ENCODE data around the gene TMEM214. TPM values are rescaled to one million over a fixed set of nuclear protein-coding genes. Genes with fewer than 3 reads are reported as not detected.

Gene TMEM214
- total and polyA plus RNA-seq, 8 donors = 17.1 to 206 (median 35.6) TPM

DNA sequence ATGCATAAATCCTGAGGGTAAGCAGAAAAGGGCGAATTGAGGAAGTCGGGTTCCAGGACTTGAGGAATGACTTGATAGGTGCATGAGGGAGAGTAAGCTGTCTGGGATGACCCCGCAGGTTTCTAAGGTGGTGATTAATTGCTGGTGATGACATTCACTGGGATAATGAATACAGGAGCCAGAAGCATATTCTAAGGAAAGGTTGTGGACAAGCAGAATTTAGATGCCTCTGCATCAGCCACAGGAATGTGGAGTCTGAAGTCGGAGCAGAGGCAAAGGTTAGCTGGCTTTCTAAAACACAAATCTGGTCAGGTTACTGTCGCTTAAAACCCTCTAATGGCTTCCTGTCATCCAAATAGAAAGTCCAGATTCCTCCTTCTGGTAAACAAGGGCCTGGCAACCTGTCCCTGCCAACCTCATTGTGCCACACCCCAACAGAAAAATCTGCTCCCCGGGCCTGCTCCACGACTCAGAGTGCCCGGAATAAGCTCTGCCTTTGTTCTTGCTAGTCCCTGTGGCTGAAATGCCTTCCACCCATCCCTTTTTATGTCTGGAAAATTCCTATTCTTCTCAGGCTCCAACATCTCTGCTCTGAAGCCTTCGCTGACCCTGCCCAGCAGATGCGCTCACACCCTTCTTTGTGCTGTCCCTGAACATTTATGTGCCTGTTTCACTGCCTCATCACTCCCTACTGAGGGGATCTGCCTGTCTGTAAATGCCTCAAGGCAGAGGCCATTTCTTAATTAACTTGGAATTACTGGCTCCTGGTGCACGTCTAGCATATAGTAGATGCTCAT, 11.3 kb upstream of the TMEM214 start:
- peaks cover 23 to 47% (median 44%) of the 10 kb centered on the region in 4 donors for H3K36me3 ChIP-seq
- H3K4me3 ChIP-seq = no peak overlapping the region
- peaks cover 0 to 35% (median 22%) of the 10 kb centered on the region in 4 donors for H3K4me1 ChIP-seq
- H3K9me3 ChIP-seq = no peaks in the 10 kb centered on the region
- peak in 1 of 2 donors; percentile 40 for DNase-seq
- WGBS, 5 donors = 60 to 73% (median 64%) methylated on average over 11 of the region's 11 CpGs
- no peak for TF ChIP-seq EP300 (IDR thresholded peaks at IDR 0.05)
- TF ChIP-seq, protein P1, sequence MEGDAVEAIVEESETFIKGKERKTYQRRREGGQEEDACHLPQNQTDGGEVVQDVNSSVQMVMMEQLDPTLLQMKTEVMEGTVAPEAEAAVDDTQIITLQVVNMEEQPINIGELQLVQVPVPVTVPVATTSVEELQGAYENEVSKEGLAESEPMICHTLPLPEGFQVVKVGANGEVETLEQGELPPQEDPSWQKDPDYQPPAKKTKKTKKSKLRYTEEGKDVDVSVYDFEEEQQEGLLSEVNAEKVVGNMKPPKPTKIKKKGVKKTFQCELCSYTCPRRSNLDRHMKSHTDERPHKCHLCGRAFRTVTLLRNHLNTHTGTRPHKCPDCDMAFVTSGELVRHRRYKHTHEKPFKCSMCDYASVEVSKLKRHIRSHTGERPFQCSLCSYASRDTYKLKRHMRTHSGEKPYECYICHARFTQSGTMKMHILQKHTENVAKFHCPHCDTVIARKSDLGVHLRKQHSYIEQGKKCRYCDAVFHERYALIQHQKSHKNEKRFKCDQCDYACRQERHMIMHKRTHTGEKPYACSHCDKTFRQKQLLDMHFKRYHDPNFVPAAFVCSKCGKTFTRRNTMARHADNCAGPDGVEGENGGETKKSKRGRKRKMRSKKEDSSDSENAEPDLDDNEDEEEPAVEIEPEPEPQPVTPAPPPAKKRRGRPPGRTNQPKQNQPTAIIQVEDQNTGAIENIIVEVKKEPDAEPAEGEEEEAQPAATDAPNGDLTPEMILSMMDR (IDR thresholded peaks at IDR 0.05) = no peak
- no peak for TF ChIP-seq POLR2A (IDR thresholded peaks at IDR 0.05)
- TF ChIP-seq POLR2AphosphoS5 (IDR thresholded peaks at IDR 0.05) = no peak
- intact Hi-C loops (cut with DNase I; ENCODE audit: low total_unique reads) = no loop called here
- H3K27me3 ChIP-seq = no peaks in the 10 kb centered on the region
- H3K27ac ChIP-seq = peak overlapping the region in 1 of 5 donors; percentile 39

DNA sequence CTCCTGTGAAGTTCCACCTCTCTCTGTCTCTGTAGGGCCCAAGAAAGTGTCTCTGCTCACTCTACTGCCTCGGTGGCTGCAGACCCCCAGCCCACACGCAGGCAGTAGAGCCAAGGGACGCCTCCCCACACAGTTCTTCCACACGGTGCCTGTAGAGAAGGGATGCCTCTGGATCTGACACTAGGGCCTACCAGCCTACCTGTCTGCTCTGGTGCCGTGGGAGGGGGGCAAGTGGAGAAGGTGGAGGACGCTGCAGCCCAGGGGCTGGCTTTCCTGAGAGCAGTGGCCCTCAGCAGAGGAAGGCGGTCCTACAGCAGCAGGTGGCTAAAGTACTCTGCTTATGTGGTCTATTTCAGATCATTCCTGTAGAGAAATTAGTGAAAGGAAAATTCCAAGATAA, 9.0 kb upstream of the TMEM214 start:
- Histone ChIP-seq H3K4me1 (peaks cover 0 to 29% (median 18%) of the 10 kb centered on the region in 4 donors), H3K27ac (no peak overlapping the region), H3K9me3 (no peaks in the 10 kb centered on the region), H3K27me3 (no peaks in the 10 kb centered on the region), H3K36me3 (peaks cover 25 to 66% (median 58%) of the 10 kb centered on the region in 4 donors), H3K4me3 (no peak overlapping the region)
- 91 to 100% (median 94%) methylated on average over 6 to 7 of the region's 7 CpGs for WGBS, 5 donors
- DNase-seq = no peak
- intact Hi-C loops (cut with DNase I; ENCODE audit: low total_unique reads) = no loop called here
- no peak for TF ChIP-seq POLR2A (IDR thresholded peaks at IDR 0.05)
- no peak for TF ChIP-seq EP300 (IDR thresholded peaks at IDR 0.05)
- no peak for TF ChIP-seq POLR2AphosphoS5 (IDR thresholded peaks at IDR 0.05)
- TF ChIP-seq, protein P1 (IDR thresholded peaks at IDR 0.05) = no peak

DNA sequence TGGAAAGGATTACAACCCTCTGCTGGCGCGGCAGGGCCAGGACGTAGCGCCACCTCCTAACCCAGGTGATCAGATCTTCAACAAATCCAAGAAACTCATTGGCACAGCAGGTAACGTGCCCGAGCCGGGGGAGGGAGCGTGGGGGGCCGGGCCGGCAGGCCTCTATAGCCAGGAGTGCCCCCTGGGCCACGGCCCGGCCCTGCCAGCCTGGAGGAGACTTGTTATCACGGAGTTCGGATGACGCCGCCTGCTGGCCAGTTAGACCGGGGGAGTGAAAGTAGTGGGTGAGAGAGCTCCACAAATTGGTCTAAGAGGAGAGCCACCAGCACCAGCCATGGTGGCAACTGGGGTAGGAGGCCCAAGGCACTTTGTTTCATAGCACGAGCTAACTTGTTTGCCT, 8.6 kb upstream of the TMEM214 start:
- no peaks in the 10 kb centered on the region for H3K27me3 ChIP-seq
- H3K4me3 ChIP-seq = no peak overlapping the region
- no peak for DNase-seq
- H3K27ac ChIP-seq = no peak overlapping the region
- intact Hi-C loops (cut with DNase I; ENCODE audit: low total_unique reads) = no loop called here
- H3K36me3 ChIP-seq = peaks cover 25 to 69% (median 63%) of the 10 kb centered on the region in 4 donors
- no peaks in the 10 kb centered on the region for H3K9me3 ChIP-seq
- H3K4me1 ChIP-seq = peaks cover 0 to 29% (median 18%) of the 10 kb centered on the region in 4 donors
- no peak for TF ChIP-seq EP300 (IDR thresholded peaks at IDR 0.05)
- no peak for TF ChIP-seq POLR2A (IDR thresholded peaks at IDR 0.05)
- TF ChIP-seq, protein P1 (IDR thresholded peaks at IDR 0.05) = no peak
- no peak for TF ChIP-seq POLR2AphosphoS5 (IDR thresholded peaks at IDR 0.05)
- whole genome bisulfite sequencing, 5 donors = 75 to 83% (median 82%) methylated on average over 11 to 18 of the region's 18 CpGs

DNA sequence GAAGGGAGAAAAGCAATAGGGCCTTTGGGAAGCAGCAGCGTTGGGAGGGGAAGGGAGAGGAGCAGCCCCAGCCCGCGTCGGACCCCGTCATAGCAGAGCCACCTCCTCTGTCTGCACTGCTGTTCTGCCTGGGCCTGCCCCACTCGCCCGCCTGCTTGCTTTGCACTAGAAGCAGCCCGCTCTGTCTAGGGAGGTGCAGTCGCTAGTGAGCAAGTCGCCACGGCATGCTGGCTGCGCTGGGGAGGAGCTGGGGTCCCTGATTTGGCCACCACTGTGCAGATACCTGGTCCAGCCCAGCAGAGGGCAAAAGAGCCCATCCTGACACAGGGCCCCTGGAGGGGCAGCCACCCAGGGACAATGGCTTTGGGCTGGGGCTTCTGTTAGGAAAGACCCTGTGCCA, 8.0 kb upstream of the TMEM214 start:
- no peak for TF ChIP-seq EP300 (IDR thresholded peaks at IDR 0.05)
- TF ChIP-seq, protein P1 (IDR thresholded peaks at IDR 0.05) = no peak
- no peak for TF ChIP-seq POLR2A (IDR thresholded peaks at IDR 0.05)
- TF ChIP-seq POLR2AphosphoS5 (IDR thresholded peaks at IDR 0.05) = no peak
- H3K36me3 ChIP-seq = peaks cover 25 to 73% (median 66%) of the 10 kb centered on the region in 4 donors
- no peaks in the 10 kb centered on the region for H3K9me3 ChIP-seq
- peaks cover 0 to 23% (median 16%) of the 10 kb centered on the region in 4 donors for H3K4me1 ChIP-seq
- intact Hi-C loops (cut with DNase I; ENCODE audit: low total_unique reads) = no loop called here
- DNase-seq = no peak
- 85 to 95% (median 90%) methylated on average over 10 to 12 of the region's 12 CpGs for WGBS, 5 donors
- no peak overlapping the region for H3K4me3 ChIP-seq
- H3K27ac ChIP-seq = no peak overlapping the region
- H3K27me3 ChIP-seq = no peaks in the 10 kb centered on the region

Data from stomach (tissue), 9 donors.